Jurkat, Clone E6-1 (cell line): Measurements from ENCODE around the gene SCN2B. TPM values are rescaled to one million over a fixed set of nuclear protein-coding genes. Genes with fewer than 3 reads are reported as not detected.

ENCODE experiments used
- DNase-seq: peaks from one replicate; pipeline ENCODE4 v3.0.0-alpha.2; 2011; ENCODE audit warnings: low read depth, low spot score
- H3K4me3 ChIP-seq: 2 replicates; pipeline ENCODE4 v1.5.1; 2011; ENCODE audit warnings: mild to moderate bottlenecking, low read length, control low read depth, moderate library complexity
- polyA plus RNA-seq: library from polyadenylated mRNA; unstranded; fragments of >200 nt; gene quantifications from one replicate; pipeline ENCODE4 v1.2.1, GENCODE V29; 2012; ENCODE audit warnings: missing spikeins; ENCODE audit not compliant: insufficient read length, insufficient read depth

The SCN2B gene
- polyA plus RNA-seq: not detected

DNA sequence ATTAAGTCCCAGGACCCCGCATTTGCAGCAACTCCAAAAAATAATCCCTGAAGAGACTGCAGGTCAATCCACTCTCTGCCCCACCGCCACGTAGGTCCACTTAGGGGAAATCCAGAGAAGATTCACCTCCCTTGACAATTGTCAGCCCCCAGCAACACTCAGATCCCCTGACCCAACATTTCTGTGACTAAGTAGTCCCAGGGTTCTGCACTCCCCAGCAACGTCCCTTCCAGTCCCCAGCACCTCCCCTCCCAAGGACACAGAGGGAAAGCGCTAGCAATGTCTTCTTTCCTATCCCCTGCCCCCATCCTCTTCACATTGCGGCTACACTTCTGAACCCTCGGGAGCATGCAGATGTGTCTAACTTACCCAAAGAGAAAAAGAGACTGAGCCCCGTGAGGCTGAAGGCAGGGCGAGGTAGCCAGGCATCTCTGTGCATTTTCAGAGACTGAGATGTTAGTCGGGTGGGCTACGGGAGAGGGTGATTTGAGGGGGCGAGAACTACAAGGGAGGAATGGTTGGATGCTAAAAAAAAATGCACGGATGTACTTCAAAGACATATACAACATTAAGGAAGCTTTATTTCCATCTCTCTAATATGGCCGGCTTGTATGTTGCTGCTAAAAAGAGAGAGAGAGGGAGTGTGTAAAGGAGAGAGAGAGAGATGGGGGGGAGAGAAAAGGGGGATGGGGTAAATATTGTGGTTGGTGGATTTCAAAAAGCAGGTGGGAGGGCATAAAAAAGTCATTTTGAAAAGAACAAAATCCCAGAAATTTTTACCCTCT is at the start of gene SCN2B:
Gene SCN2B (minus strand): TSS at position 647 of the 785 bp plus-strand sequence. CDS start 208 bp downstream, at position 439.
- no peak within 1 kb of the TSS for H3K4me3 ChIP-seq
- DNase-seq: peak; percentile 49

GRCh38 chr11:118224511-118225188 is 48.2 kb upstream of the SCN2B start, which contains the start of gene JAML:
TSS of gene JAML (minus strand) at chr11:118225011. CDS start at chr11:118214866, 10,145 bp downstream.
- peak within 1 kb of the TSS; percentile 6 for H3K4me3 ChIP-seq
- DNase-seq: peak; percentile 93

GRCh38 chr11:118223992-118224391 is 47.6 kb upstream of the SCN2B start:
- no peak for DNase-seq
- H3K4me3 ChIP-seq: no peak overlapping the region

- no peak for DNase-seq
- no peak overlapping the region for H3K4me3 ChIP-seq
These were observed 47.1 kb upstream of the SCN2B start for GRCh38 chr11:118223570-118223969.

GRCh38 chr11:118222437-118222836 is 46.0 kb upstream of the SCN2B start:
- H3K4me3 ChIP-seq: no peak overlapping the region
- no peak for DNase-seq

DNA sequence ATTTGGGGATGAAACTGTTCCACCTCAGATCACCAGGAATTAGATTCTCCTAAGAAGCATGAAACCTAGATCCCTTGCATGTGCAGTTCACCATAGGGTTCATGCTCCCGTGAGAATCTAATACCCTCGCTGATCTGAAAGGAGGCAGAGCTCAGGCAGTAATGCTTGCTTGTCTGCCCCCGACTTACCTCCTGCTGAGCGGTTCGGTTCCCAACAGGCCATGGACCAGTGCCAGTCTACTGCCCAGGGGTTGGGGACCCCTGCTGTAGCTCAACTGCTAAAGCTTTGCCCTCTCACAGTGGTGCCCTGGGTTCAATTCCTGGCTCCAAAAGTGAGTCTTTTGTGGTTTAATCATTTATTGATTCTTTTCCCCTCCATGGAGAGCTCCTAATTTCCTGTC is 45.0 kb upstream of the SCN2B start:
- H3K4me3 ChIP-seq: no peak overlapping the region
- no peak for DNase-seq

DNA sequence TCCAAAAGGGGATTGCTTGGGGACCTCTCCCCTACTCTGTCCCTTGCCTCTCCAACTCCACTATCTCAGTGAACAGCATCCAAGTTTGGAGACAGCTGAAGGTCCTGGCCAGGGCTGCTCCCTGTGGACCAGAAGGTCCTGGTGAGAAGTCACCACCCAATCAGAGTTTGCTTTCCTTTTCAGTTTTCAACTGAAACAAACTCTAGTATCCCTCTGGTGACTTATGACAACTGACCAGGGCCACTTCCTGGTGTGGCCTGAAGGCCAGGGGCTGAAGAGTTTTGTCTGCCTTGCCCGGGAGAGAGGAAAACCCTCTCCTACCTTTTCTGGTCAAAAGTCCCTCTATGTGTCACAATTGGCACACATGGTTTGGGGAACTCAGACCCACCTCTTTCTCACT is 43.3 kb upstream of the SCN2B start:
- DNase-seq: no peak
- no peak overlapping the region for H3K4me3 ChIP-seq

GRCh38 chr11:118219244-118219643 is 42.8 kb upstream of the SCN2B start:
- H3K4me3 ChIP-seq: no peak overlapping the region
- DNase-seq: no peak

DNA sequence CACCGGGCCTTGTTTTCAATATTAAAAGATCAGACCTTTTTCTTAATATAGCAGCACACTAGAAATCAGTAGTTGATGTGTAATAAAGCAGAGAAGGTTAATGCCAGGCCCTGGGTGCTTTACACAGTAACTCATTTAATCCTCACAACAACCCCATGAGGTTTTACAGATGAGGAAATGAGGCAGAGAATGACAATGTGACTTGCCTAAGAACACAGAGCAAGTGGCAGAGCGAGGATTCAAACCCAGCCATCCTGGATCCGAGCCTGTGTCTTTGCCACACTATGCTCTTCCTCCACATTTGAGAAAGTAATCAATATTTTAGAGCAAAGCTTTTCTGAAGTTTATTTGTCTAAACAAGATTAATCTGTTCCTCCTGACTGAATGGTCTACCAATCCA is 41.1 kb upstream of the SCN2B start:
- DNase-seq: no peak
- no peak overlapping the region for H3K4me3 ChIP-seq

DNA sequence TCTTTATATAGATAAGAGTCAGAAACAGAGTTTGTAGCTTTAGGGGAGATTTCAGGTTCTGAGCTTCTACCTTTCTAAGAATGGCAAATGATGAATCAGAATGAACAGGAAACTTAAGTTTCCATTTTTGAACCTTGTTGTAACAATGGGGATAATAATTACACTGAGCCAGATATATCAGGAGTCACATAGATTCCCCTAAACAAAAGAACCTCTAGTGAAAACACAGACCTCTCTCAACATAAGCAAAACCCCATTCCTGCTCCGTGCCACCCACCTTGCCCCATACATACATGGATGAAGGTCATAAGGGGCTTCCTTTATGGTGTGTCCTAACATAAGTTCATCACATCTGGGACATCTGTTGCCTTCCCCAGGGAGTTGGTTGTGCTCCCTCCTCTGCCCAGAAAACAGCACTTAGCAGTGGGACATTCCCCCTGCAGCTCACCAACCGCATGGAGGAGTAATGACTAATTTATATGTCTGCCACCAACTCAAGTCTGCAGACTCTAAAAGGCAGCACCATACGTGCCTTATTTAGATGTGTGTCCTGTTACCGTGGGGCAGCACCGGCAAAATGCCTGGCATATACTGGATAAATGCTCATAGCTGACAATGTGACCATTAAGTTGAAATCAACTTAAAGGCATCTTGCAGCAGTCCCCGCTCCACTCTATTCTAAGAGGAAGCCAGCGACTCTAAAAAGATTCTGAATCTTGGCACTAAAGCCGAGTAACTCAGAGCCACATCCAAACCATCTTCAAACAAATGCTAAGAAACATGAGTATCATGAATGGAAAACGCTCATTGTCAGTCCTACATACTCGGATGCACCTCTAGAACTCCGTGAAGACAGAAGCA is 40.4 kb upstream of the SCN2B start:
- H3K4me3 ChIP-seq: no peak overlapping the region
- no peak for DNase-seq

GRCh38 chr11:118215765-118216164 is 39.3 kb upstream of the SCN2B start:
- no peak for DNase-seq
- no peak overlapping the region for H3K4me3 ChIP-seq

GRCh38 chr11:118215262-118215661 is 38.8 kb upstream of the SCN2B start:
- DNase-seq: no peak
- H3K4me3 ChIP-seq: no peak overlapping the region

DNA sequence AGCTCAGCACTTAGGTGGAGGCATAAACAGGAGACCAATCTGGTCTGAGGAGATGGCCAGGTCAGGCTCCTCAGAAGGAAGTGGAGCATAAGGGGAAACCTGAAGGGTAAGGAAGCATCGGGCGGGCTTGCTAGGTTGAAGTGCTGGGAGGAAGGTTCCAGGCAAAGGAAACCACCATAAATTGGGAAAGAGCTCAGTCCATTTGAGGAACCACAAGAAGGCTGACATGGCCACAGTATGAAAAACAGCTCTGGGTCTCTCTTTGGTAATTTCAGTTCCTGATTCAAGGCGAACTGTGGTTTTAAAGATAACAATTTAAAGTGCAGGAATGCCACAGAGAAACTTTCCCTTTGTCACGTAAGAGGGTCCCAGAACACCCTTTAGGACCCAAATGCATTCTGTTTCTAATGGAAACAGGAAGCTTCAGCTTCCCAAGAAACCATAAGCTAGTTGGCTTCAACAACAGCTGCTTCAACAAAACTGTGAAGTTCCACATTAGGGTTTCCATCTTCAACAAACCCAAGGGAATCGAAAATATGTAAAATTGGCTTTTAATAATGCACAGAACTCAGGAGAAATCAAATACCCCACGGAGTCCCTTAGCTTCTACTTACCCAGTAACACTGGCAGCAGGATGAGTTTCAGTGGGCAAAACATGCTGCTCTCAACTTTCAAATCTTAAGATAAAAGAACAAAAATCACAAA is 37.9 kb upstream of the SCN2B start:
- no peak for DNase-seq
- H3K4me3 ChIP-seq: no peak overlapping the region

DNA sequence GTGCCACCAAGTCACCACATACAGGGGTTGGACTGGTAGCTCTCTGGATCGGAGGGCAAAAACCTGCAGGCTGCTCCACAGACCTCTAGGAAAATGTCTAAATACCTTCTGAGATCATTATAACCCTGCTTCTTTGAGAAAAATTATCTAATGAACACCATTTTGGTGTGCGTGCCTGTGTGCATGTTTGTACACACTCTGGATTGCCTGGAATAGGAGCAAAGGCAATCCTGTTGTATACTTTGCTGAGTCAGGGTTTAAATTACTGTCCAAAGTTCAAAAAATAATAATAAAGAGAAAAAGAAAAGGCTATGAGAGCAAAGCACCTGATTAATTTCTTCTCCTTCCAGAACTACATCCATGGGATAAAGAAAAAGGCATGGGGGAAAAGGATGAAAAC is 37.3 kb upstream of the SCN2B start:
- no peak for DNase-seq
- H3K4me3 ChIP-seq: no peak overlapping the region

GRCh38 chr11:118213201-118213600 is 36.8 kb upstream of the SCN2B start:
- no peak for DNase-seq
- no peak overlapping the region for H3K4me3 ChIP-seq

GRCh38 chr11:118212781-118213191 is 36.3 kb upstream of the SCN2B start:
- DNase-seq: no peak

DNA sequence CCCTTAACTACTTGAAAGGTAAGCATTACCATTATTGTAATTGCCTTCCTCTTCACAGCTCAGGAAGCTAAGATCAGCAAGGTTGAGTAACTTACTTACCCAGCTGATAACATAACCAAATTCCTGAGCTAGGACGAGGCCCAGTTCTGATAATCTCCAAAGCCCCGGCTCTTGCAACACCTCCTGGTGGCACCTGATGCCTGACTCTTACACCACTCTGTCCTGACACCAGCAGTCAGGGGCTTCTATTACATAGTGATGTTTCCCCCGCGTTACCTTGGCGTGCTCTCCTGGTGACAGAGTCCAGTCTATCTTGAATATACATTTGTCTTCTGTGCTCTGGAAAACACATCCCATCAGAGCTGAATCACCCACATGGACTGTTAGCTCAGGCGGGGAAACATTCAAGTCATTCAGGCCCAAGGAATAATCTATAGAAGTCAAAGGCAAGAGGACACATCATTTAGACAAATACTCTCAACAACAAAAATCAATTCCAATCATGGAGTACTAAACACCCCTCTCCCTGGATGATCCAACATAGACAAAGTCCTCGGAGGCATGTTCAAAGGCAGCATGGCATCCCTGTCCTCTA is 35.8 kb upstream of the SCN2B start:
- no peak for DNase-seq
- H3K4me3 ChIP-seq: no peak overlapping the region

More at GRCh38 chr11:118212781-118213191, 36.3 kb upstream of the SCN2B start:
- H3K4me3 ChIP-seq: no peak overlapping the region

DNA sequence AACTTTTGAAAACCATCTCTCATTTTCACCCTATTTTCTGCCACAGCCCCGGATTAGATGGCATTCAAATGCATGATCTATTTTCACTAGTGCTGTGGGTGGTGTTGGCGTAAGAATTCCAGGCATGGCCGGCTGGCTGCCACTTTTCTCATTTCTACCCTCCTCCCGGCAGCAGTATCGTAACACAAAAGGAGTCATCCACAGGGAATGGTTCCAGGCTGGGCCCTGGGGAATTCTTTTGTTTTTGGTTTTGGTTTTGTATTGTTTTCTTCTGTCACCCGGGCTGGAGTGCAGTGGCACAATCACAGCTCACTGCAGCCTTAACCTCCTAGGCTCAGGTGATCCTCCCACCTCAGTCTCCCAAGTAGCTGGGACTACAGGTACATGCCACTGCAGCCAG is 34.6 kb upstream of the SCN2B start:
- no peak for DNase-seq
- H3K4me3 ChIP-seq: no peak overlapping the region

GRCh38 chr11:118210323-118210722 is 33.9 kb upstream of the SCN2B start:
- no peak for DNase-seq
- no peak overlapping the region for H3K4me3 ChIP-seq
